Stimulated activated CD4-positive, alpha-beta T cell treated with anti-CD3 and anti-CD28 coated beads, TNF-alpha, amount 100 ng/mL, for 24 hours (primary cell): ENCODE data around the gene HAGH.

Experiments
- DNase-seq, 3 experiments: peaks; one replicate each; pipeline ENCODE4 v3.0.0-alpha.2; 2020; ENCODE audit warnings: low read depth in 3 of 3

Gene HAGH

GRCh38 chr16:1773703-1774447 is 52.8 kb downstream of the HAGH start:
- DNase-seq = no peak

- peak; percentile 66 to 80 (median 68) for DNase-seq
These were observed 53.5 kb downstream of the HAGH start, which contains the start of gene MRPS34 for GRCh38 chr16:1772908-1773702. MRPS34 (minus strand) TSS chr16:1773134; CDS start chr16:1773119, 15 bp downstream.

GRCh38 chr16:1772362-1772907 is 54.2 kb downstream of the HAGH start, which contains the start of gene EME2:
EME2 (plus strand) TSS chr16:1772810; CDS start chr16:1773228, 418 bp downstream.
- peak in 1 of 3 experiments; percentile 58 for DNase-seq

GRCh38 chr16:1771864-1772361 is 54.7 kb downstream of the HAGH start:
- DNase-seq = no peak

GRCh38 chr16:1771188-1771863 is 55.3 kb downstream of the HAGH start, which contains the start of gene NME3:
NME3 (minus strand) TSS chr16:1771543; CDS start chr16:1771534, 9 bp downstream.
- peak; percentile 48 to 81 (median 61) for DNase-seq

- DNase-seq = peak in 1 of 3 experiments; percentile 61
These were observed 56.1 kb downstream of the HAGH start for GRCh38 chr16:1770328-1771187.

GRCh38 chr16:1769402-1770300 is 57.0 kb downstream of the HAGH start:
- DNase-seq = no peak

- no peak for DNase-seq
These were observed 57.7 kb downstream of the HAGH start for GRCh38 chr16:1768767-1769401.

- no peak for DNase-seq
These were observed 58.4 kb downstream of the HAGH start for GRCh38 chr16:1768061-1768766.

GRCh38 chr16:1767116-1767994 is 59.3 kb downstream of the HAGH start:
- no peak for DNase-seq

GRCh38 chr16:1766701-1767100 is 59.9 kb downstream of the HAGH start:
- DNase-seq = no peak

- DNase-seq = no peak
These were observed 60.4 kb downstream of the HAGH start for GRCh38 chr16:1766231-1766630.

- DNase-seq = no peak
These were observed 60.8 kb downstream of the HAGH start for GRCh38 chr16:1765826-1766225.

GRCh38 chr16:1764971-1765370 is 61.7 kb downstream of the HAGH start:
- DNase-seq = no peak

GRCh38 chr16:1763521-1764511 is 62.8 kb downstream of the HAGH start:
- no peak for DNase-seq

- no peak for DNase-seq
These were observed 63.6 kb downstream of the HAGH start for GRCh38 chr16:1762879-1763520.
